B cell (primary cell): ENCODE results near the gene GIMAP8.

ENCODE experiments used
- CTCF ChIP-seq: fragments of 200-600 bp; IDR thresholded peaks from one replicate; pipeline ENCODE4 v1.8.0; 2022; ENCODE audit warnings: antibody characterized with exemption, mild to moderate bottlenecking
- EZH2 ChIP-seq: IDR thresholded peaks from 2 replicates; pipeline ENCODE4 v1.6.1; 2012; ENCODE audit warnings: borderline replicate concordance, low read depth, mild to moderate bottlenecking, moderate library complexity, low read length; ENCODE audit not compliant: insufficient read depth, poor library complexity, severe bottlenecking

GRCh38 chr7:150431839-150432658, 18.4 kb upstream of the GIMAP8 start:
- no peak for TF ChIP-seq CTCF
- TF ChIP-seq EZH2 = no peak
